K562 (cell line): ENCODE measurements around the gene RCN2. TPM values are rescaled to one million over a fixed set of nuclear protein-coding genes. Genes with fewer than 3 reads are reported as not detected.

Experiments used
- CCNT2 ChIP-seq: IDR thresholded peaks from 2 replicates; pipeline ENCODE4 v1.6.1; 2011; ENCODE audit warnings: borderline replicate concordance, low read depth, mild to moderate bottlenecking, moderate library complexity, mixed read lengths, low read length; ENCODE audit not compliant: insufficient read length; ENCODE audit errors: extremely low read depth
- CTBP1 ChIP-seq: fragments of 450-650 bp; IDR thresholded peaks from 2 replicates; pipeline ENCODE4 v1.6.1; 2016; ENCODE audit warnings: borderline replicate concordance
- ELF4 ChIP-seq: fragments of 450-650 bp; formaldehyde crosslinking; IDR thresholded peaks from 2 replicates; pipeline ENCODE4 v1.4.0; 2022; ENCODE audit warnings: missing genetic modification characterization
- GTF3C2 ChIP-seq: IDR thresholded peaks from 3 replicates; pipeline ENCODE4 v1.6.1; 2011; ENCODE audit warnings: borderline replicate concordance, mild to moderate bottlenecking, moderate library complexity; ENCODE audit not compliant: insufficient read length; ENCODE audit errors: extremely low read depth
- HNRNPK ChIP-seq: fragments of 200-400 bp; formaldehyde crosslinking; IDR thresholded peaks from one replicate; pipeline ENCODE4 v1.6.1; 2018; ENCODE audit warnings: mild to moderate bottlenecking, low read depth, low read length; ENCODE audit not compliant: poor library complexity, severe bottlenecking
- MAFK ChIP-seq: IDR thresholded peaks from 2 replicates; pipeline ENCODE4 v1.6.1; 2011; ENCODE audit warnings: low read length, improper control_type of control experiment
- NCOA1 ChIP-seq: fragments of 450-650 bp; IDR thresholded peaks from 2 replicates; pipeline ENCODE4 v1.6.1; 2016; ENCODE audit warnings: low read depth
- NCOR1 ChIP-seq: fragments of 450-650 bp; IDR thresholded peaks from 2 replicates; pipeline ENCODE4 v1.6.1; 2016; ENCODE audit warnings: mild to moderate bottlenecking, moderate library complexity
- PATZ1 ChIP-seq: fragments of 250-450 bp; sonication (Bioruptor Pico); IDR thresholded peaks from 2 replicates; pipeline ENCODE4 v1.5.0; 2020; ENCODE audit warnings: mild to moderate bottlenecking, borderline replicate concordance
- SAFB2 ChIP-seq: fragments of 200-400 bp; formaldehyde crosslinking; IDR thresholded peaks from 2 replicates; pipeline ENCODE4 v1.6.1; 2018; ENCODE audit warnings: borderline replicate concordance, low read length, low read depth, moderate library complexity; ENCODE audit not compliant: severe bottlenecking
- TCF7L2 ChIP-seq: fragments of 150-350 bp; IDR thresholded peaks from 2 replicates; pipeline ENCODE4 v1.6.1; 2016; ENCODE audit warnings: low read depth, mild to moderate bottlenecking, low read length, moderate library complexity
- YBX1 ChIP-seq: fragments of 450-650 bp; IDR thresholded peaks from 2 replicates; pipeline ENCODE4 v1.7.1; 2016; ENCODE audit warnings: mild to moderate bottlenecking
- ZBTB33 ChIP-seq: sonication (generic); formaldehyde crosslinking; IDR thresholded peaks from 2 replicates; pipeline ENCODE4 v1.8.1; 2023; ENCODE audit warnings: mild to moderate bottlenecking, missing genetic modification reagents
- ZC3H4 ChIP-seq: sonication (generic); formaldehyde crosslinking; IDR thresholded peaks from 2 replicates; pipeline ENCODE4 v1.9.0; 2021; ENCODE audit warnings: missing genetic modification reagents, borderline replicate concordance
- ZNF232 ChIP-seq: sonication (generic); formaldehyde crosslinking; IDR thresholded peaks from 2 replicates; pipeline ENCODE4 v1.8.0; 2022; ENCODE audit warnings: mild to moderate bottlenecking, missing genetic modification reagents
- ZNF263 ChIP-seq: sonication (generic); formaldehyde crosslinking; IDR thresholded peaks from 2 replicates; pipeline ENCODE4 v1.8.0; 2022; ENCODE audit warnings: mild to moderate bottlenecking, missing genetic modification reagents, borderline replicate concordance
- ZNF408 ChIP-seq: fragments of 250-450 bp; sonication (Bioruptor Pico); IDR thresholded peaks from 2 replicates; pipeline ENCODE4 v1.4.0; 2020; ENCODE audit warnings: low read depth, mild to moderate bottlenecking, moderate library complexity
- polyA plus RNA-seq, 8 experiments: library from polyadenylated mRNA; depleted of rRNA in 4 of 8; stranded (reverse) in 5 of 8; unstranded in 3 of 8; fragments of >200 nt; fragmentation: Nextera tagmentation in 2 of 8; fragmentation: Illumina TruSeq in 1 of 8; extraction: Ambion mirVana in 2 of 8; extraction: Trizol in 1 of 8; gene quantifications; 2 replicates each; pipeline versions ENCODE4 v1.2.1 to v1.2.3, GENCODE V29; 2011 to 2014; ENCODE audit warnings: inconsistent platforms in 1 of 8, missing spikeins in 1 of 8
- total RNA-seq, 7 experiments: library from RNA; depleted of rRNA in 6 of 7; stranded (reverse); fragments of >200 nt in 6 of 7; fragmentation: Illumina TruSeq in 2 of 7; extraction: Trizol in 2 of 7; gene quantifications; 2 replicates each; pipeline versions ENCODE4 v1.2.1 to v1.2.3, GENCODE V29; 2011 to 2021; ENCODE audit warnings: low replicate concordance in 1 of 7
- TF ChIP-seq, protein P1 (sequence below): fragments of 450-650 bp; formaldehyde crosslinking; IDR thresholded peaks from 2 replicates; pipeline ENCODE4 v1.4.0; 2020; ENCODE audit warnings: mild to moderate bottlenecking, moderate library complexity

The RCN2 gene
- total and polyA plus RNA-seq, 9 of the 15 experiments (the other 6 are each of a cell fraction or from before 2014, with no cell fraction given) = 20.9 to 63.6 (median 52.8) TPM

- peak; percentile 47 for TF ChIP-seq HNRNPK
- no peak for TF ChIP-seq ZNF408
- TF ChIP-seq MAFK = no peak
- TF ChIP-seq TCF7L2 = no peak
- TF ChIP-seq GTF3C2 = no peak
- TF ChIP-seq CCNT2 = peak; percentile 83
- no peak for TF ChIP-seq YBX1
- TF ChIP-seq ZNF232 (CRISPR knock-in tag) = no peak
- TF ChIP-seq ZC3H4 = no peak
- no peak for TF ChIP-seq ZNF263 (CRISPR knock-in tag)
- no peak for TF ChIP-seq ELF4 (CRISPR knock-in tag)
- no peak for TF ChIP-seq SAFB2
- TF ChIP-seq ZBTB33 (CRISPR knock-in tag) = no peak
- TF ChIP-seq PATZ1 (CRISPR knock-in tag) = no peak
- TF ChIP-seq, protein P1, sequence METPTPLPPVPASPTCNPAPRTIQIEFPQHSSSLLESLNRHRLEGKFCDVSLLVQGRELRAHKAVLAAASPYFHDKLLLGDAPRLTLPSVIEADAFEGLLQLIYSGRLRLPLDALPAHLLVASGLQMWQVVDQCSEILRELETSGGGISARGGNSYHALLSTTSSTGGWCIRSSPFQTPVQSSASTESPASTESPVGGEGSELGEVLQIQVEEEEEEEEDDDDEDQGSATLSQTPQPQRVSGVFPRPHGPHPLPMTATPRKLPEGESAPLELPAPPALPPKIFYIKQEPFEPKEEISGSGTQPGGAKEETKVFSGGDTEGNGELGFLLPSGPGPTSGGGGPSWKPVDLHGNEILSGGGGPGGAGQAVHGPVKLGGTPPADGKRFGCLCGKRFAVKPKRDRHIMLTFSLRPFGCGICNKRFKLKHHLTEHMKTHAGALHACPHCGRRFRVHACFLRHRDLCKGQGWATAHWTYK (CRISPR knock-in tag) = no peak
- TF ChIP-seq NCOA1 = no peak
- peak; percentile 98 for TF ChIP-seq CTBP1
- no peak for TF ChIP-seq NCOR1
These were observed at the start of gene RCN2 (continued) for GRCh38 chr15:76931397-76932134.
